B cell (primary cell): ENCODE measurements around the gene SMPD3. TPM values are rescaled to one million over a fixed set of nuclear protein-coding genes. Genes with fewer than 3 reads are reported as not detected.

ENCODE experiments used
- ATAC-seq: fragments of 200-7000 bp; cut with Tn5 transposase; one replicate; pipeline ENCODE4 v1.10.0; 2021; ENCODE audit warnings: low read depth, mild to moderate bottlenecking, moderate number of reproducible peaks, moderate library complexity
- CTCF ChIA-PET: fragments of 350-600 bp; sonication (Branson Sonifier 250); formaldehyde crosslinking; loops from one replicate; lab custom pipeline; 2021; ENCODE audit warnings: antibody characterized with exemption, inconsistent platforms; lab: Charles Lee
- POLR2A ChIA-PET: fragments of 350-600 bp; sonication (Branson Sonifier 250); formaldehyde crosslinking; loops from one replicate; lab custom pipeline; 2021; ENCODE audit warnings: antibody characterized with exemption; lab: Charles Lee
- DNase-seq: peaks from one replicate; pipeline ENCODE4 v3.0.0; 2013
- H2AFZ ChIP-seq: 2 replicates; pipeline ENCODE4 v1.6.1; 2012; ENCODE audit warnings: mild to moderate bottlenecking, low read depth, low read length; ENCODE audit not compliant: insufficient read depth, poor library complexity, severe bottlenecking
- H3K27ac ChIP-seq, 2 donors: 1 replicate in 1 of 2; 2 replicates in 1 of 2; pipeline ENCODE4 v1.5.1; 2012 to 2013; ENCODE audit warnings: low read length in 2 of 2, mild to moderate bottlenecking in 2 of 2, moderate library complexity in 1 of 2
- H3K27me3 ChIP-seq, 4 experiments: fragments of 200-600 bp in 1 of 4; sonication (generic) in 1 of 4; replicated peaks in 1 of 4; 1 replicate in 2 of 4; 2 replicates in 2 of 4; pipeline versions ENCODE4 v1.6.1 to v1.7.0; 2013 to 2016; ENCODE audit warnings: low read length in 3 of 4, mild to moderate bottlenecking in 2 of 4, mixed read lengths in 1 of 4, moderate library complexity in 1 of 4; ENCODE audit not compliant: insufficient read depth in 4 of 4, control insufficient read depth in 3 of 4; ENCODE audit errors: control extremely low read depth in 1 of 4
- H3K36me3 ChIP-seq, 2 experiments: replicated peaks in 1 of 2; 1 replicate in 1 of 2; 2 replicates in 1 of 2; pipeline versions ENCODE4 v1.6.1 to v1.7.1; 2013; ENCODE audit warnings: low read length in 1 of 2; ENCODE audit not compliant: insufficient read depth in 2 of 2, control insufficient read depth in 1 of 2; ENCODE audit errors: control extremely low read depth in 1 of 2, extremely low read depth in 1 of 2
- H3K4me1 ChIP-seq, 2 donors: fragments of 200-600 bp in 1 of 2; sonication (generic) in 1 of 2; 1 replicate in 1 of 2; 2 replicates in 1 of 2; pipeline versions ENCODE4 v1.5.1 to v1.6.1; 2013 to 2017; ENCODE audit warnings: low read length in 2 of 2; ENCODE audit not compliant: control insufficient read depth in 2 of 2, insufficient read depth in 2 of 2
- H3K4me2 ChIP-seq: replicated peaks from 2 replicates; pipeline ENCODE3; 2012; ENCODE audit warnings: mild to moderate bottlenecking, low read depth, low read length; ENCODE audit not compliant: poor library complexity, severe bottlenecking
- H3K4me3 ChIP-seq, 5 experiments: fragments of 200-600 bp in 1 of 5; sonication (generic) in 1 of 5; 1 replicate in 3 of 5; 2 replicates in 2 of 5; pipeline versions ENCODE4 v1.5.1 to v1.7.0; 2011 to 2016; ENCODE audit warnings: low read length in 4 of 5, mild to moderate bottlenecking in 4 of 5, low read depth in 2 of 5, control low read depth in 1 of 5, moderate library complexity in 1 of 5; ENCODE audit not compliant: insufficient read depth in 1 of 5; ENCODE audit errors: control extremely low read depth in 1 of 5, extremely low read depth in 1 of 5
- H3K79me2 ChIP-seq: fragments of 200-600 bp; sonication (generic); one replicate; pipeline ENCODE4 v1.6.0; 2016; ENCODE audit warnings: low read length; ENCODE audit not compliant: control insufficient read depth, insufficient read depth
- H3K9ac ChIP-seq: fragments of 200-600 bp; sonication (generic); 2 replicates; pipeline ENCODE4 v1.6.1; 2017; ENCODE audit warnings: mild to moderate bottlenecking, low read length, moderate library complexity
- H3K9me3 ChIP-seq, 3 donors: one replicate each; pipeline versions ENCODE4 v1.6.1 to v1.7.1; 2013; ENCODE audit warnings: low read length in 2 of 3; ENCODE audit not compliant: control insufficient read depth in 2 of 3, insufficient read depth in 1 of 3; ENCODE audit errors: control extremely low read depth in 1 of 3
- H4K20me1 ChIP-seq: 2 replicates; pipeline ENCODE4 v1.6.0; 2012; ENCODE audit warnings: mild to moderate bottlenecking, low read length; ENCODE audit not compliant: insufficient read depth, control insufficient read depth, poor library complexity, severe bottlenecking
- H3K27ac Mint-ChIP-seq: one replicate; pipeline ENCODE4 v1.8.0; 2021; ENCODE audit warnings: mixed read lengths
- H3K27me3 Mint-ChIP-seq: one replicate; pipeline ENCODE4 v1.8.0; 2021; ENCODE audit warnings: mixed read lengths
- H3K4me1 Mint-ChIP-seq: one replicate; pipeline ENCODE4 v1.8.0; 2021; ENCODE audit warnings: mixed read lengths
- H3K4me3 Mint-ChIP-seq: one replicate; pipeline ENCODE4 v1.8.0; 2021; ENCODE audit warnings: mixed read lengths
- H3K9me3 Mint-ChIP-seq: one replicate; pipeline ENCODE4 v1.8.0; 2022; ENCODE audit warnings: mixed read lengths; ENCODE audit not compliant: insufficient read depth
- EZH2 ChIP-seq: IDR thresholded peaks from 2 replicates; pipeline ENCODE4 v1.6.1; 2012; ENCODE audit warnings: borderline replicate concordance, low read depth, mild to moderate bottlenecking, moderate library complexity, low read length; ENCODE audit not compliant: insufficient read depth, poor library complexity, severe bottlenecking
- WGBS: methylation state at CpG from one replicate; pipeline ENCODE4 v1.1.5; 2013; ENCODE audit warnings: missing lambda C conversion rate; ENCODE audit not compliant: insufficient coverage; 5-methylcytosine and 5-hydroxymethylcytosine counted together
- intact Hi-C: fragments of 100-400 bp; cut with micrococcal nuclease; formaldehyde crosslinking; loops from one replicate; pipeline ENCODE4 v1.10.0; 2022
- polyA plus RNA-seq: library from polyadenylated mRNA; depleted of rRNA; stranded (reverse); fragments of >200 nt; gene quantifications from 2 replicates; pipeline ENCODE4 v1.2.3, GENCODE V29; 2012
- total RNA-seq, 2 donors: library from RNA; stranded (reverse); fragments of 120-200 nt in 1 of 2; gene quantifications; 1 replicate in 1 of 2; 2 replicates in 1 of 2; pipeline versions ENCODE4 v1.2.3 to v1.2.4, GENCODE V29; 2013 to 2022
- TF ChIP-seq, protein P1 (sequence below): fragments of 200-600 bp; IDR thresholded peaks from one replicate; pipeline ENCODE4 v1.8.0; 2022; ENCODE audit warnings: antibody characterized with exemption, mild to moderate bottlenecking

SMPD3 gene
- total and polyA plus RNA-seq, 2 donors (not counting 1 experiment from before 2014, with no cell fraction given) = 1.2 to 2.8 TPM

- DNase-seq = no peak
- Mint-ChIP-seq H3K4me1 (peaks cover 18% of the 10 kb centered on the region), H3K4me3 (no peak overlapping the region), H3K27me3 (no peaks in the 10 kb centered on the region), H3K27ac (no peak overlapping the region), H3K9me3 (no peaks in the 10 kb centered on the region)
- Histone ChIP-seq H3K36me3 (peaks cover 0 to 44% of the 10 kb centered on the region in 2 experiments), H3K79me2 (no peaks in the 10 kb centered on the region), H3K4me1 (peaks cover 15 to 18% of the 10 kb centered on the region in 2 donors), H3K27ac (no peak overlapping the region), H3K4me3 (no peak overlapping the region), H2AFZ (no peak overlapping the region), H3K9ac (no peak overlapping the region), H3K27me3 (no peaks in the 10 kb centered on the region), H3K4me2 (no peak overlapping the region), H4K20me1 (peaks cover 8% of the 10 kb centered on the region), H3K9me3 (peaks cover 0 to 3% (median 0%) of the 10 kb centered on the region in 3 donors)
- intact Hi-C loops = no loop called here
- WGBS = 98% methylated on average over 10 of the region's 11 CpGs
- ATAC-seq = no peak
- CTCF ChIA-PET = no interaction called here
- TF ChIP-seq EZH2 = no peak
- TF ChIP-seq, protein P1, sequence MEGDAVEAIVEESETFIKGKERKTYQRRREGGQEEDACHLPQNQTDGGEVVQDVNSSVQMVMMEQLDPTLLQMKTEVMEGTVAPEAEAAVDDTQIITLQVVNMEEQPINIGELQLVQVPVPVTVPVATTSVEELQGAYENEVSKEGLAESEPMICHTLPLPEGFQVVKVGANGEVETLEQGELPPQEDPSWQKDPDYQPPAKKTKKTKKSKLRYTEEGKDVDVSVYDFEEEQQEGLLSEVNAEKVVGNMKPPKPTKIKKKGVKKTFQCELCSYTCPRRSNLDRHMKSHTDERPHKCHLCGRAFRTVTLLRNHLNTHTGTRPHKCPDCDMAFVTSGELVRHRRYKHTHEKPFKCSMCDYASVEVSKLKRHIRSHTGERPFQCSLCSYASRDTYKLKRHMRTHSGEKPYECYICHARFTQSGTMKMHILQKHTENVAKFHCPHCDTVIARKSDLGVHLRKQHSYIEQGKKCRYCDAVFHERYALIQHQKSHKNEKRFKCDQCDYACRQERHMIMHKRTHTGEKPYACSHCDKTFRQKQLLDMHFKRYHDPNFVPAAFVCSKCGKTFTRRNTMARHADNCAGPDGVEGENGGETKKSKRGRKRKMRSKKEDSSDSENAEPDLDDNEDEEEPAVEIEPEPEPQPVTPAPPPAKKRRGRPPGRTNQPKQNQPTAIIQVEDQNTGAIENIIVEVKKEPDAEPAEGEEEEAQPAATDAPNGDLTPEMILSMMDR = no peak
- POLR2A ChIA-PET = no interaction called here
Measured at GRCh38 chr16:68357923-68358322, 90.4 kb downstream of the SMPD3 start.

DNA sequence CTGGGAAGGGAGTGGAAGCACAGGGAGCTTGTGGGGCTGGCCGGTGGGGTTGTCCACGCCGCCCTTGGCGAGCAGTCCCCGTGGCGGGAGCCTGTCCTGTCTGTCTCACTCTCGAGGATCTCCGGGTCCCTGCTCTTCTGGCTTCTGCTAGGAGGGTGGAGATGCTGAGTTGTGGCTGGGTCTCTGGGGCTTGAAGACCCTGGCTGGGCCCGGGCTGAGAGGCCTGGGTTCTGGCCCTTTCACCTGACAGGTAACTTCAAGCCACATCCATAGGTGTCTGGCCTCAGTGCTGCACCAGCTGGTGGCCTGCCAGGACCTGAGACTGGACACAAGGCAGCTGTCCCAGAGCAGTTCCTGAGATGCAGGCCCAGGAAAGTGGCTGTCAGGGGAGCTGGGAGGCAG, 90.8 kb downstream of the SMPD3 start:
- TF ChIP-seq, protein P1 = no peak
- no peak for TF ChIP-seq EZH2

More for the DNA sequence above, 90.8 kb downstream of the SMPD3 start:
- no peak overlapping the region for H3K4me3 ChIP-seq
- H3K9me3 Mint-ChIP-seq = no peaks in the 10 kb centered on the region
- H3K4me3 Mint-ChIP-seq = no peak overlapping the region
- DNase-seq (no peak), ATAC-seq (no peak)
- intact Hi-C loops = no loop called here
- H2AFZ ChIP-seq = no peak overlapping the region
- peaks cover 8% of the 10 kb centered on the region for H4K20me1 ChIP-seq
- peaks cover 18% of the 10 kb centered on the region for H3K4me1 Mint-ChIP-seq
- H3K27ac Mint-ChIP-seq = no peak overlapping the region
- H3K9ac ChIP-seq = no peak overlapping the region
- CTCF ChIA-PET = no interaction called here
- H3K27ac ChIP-seq = no peak overlapping the region
- H3K9me3 ChIP-seq = peaks cover 0 to 3% (median 0%) of the 10 kb centered on the region in 3 donors
- no peaks in the 10 kb centered on the region for H3K79me2 ChIP-seq
- 96% methylated on average over 9 of the region's 9 CpGs for WGBS
- POLR2A ChIA-PET = no interaction called here
- H3K27me3 ChIP-seq = no peaks in the 10 kb centered on the region
- H3K4me2 ChIP-seq = no peak overlapping the region
- H3K36me3 ChIP-seq = peaks cover 0 to 48% of the 10 kb centered on the region in 2 experiments
- peaks cover 15 to 18% of the 10 kb centered on the region in 2 donors for H3K4me1 ChIP-seq
- no peaks in the 10 kb centered on the region for H3K27me3 Mint-ChIP-seq
